ENCODE data around the gene CFAP77. TPM values are rescaled to one million over a fixed set of nuclear protein-coding genes. Genes with fewer than 3 reads are reported as not detected.
A peak's percentile ranks its signal among the peaks of the same experiment; 100 is the strongest.

CFAP77 gene
- total and polyA plus RNA-seq, 2 of the 13 experiments (the other 11 are each of a cell fraction or from before 2014, with no cell fraction given), result not detected

- TF ChIP-seq, protein P1, sequence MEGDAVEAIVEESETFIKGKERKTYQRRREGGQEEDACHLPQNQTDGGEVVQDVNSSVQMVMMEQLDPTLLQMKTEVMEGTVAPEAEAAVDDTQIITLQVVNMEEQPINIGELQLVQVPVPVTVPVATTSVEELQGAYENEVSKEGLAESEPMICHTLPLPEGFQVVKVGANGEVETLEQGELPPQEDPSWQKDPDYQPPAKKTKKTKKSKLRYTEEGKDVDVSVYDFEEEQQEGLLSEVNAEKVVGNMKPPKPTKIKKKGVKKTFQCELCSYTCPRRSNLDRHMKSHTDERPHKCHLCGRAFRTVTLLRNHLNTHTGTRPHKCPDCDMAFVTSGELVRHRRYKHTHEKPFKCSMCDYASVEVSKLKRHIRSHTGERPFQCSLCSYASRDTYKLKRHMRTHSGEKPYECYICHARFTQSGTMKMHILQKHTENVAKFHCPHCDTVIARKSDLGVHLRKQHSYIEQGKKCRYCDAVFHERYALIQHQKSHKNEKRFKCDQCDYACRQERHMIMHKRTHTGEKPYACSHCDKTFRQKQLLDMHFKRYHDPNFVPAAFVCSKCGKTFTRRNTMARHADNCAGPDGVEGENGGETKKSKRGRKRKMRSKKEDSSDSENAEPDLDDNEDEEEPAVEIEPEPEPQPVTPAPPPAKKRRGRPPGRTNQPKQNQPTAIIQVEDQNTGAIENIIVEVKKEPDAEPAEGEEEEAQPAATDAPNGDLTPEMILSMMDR (CRISPR knock-in tag; IDR thresholded peaks at IDR 0.05), result no peak
- TF ChIP-seq NFKBIZ (CRISPR knock-in tag; IDR thresholded peaks at IDR 0.05), result no peak
- TF ChIP-seq ARNTL (CRISPR knock-in tag; IDR thresholded peaks at IDR 0.05), result no peak
- TF ChIP-seq ZNF496 (CRISPR knock-in tag; IDR thresholded peaks at IDR 0.05; ENCODE audit: insufficient replicate concordance), result no peak
- no peak for TF ChIP-seq KLF9 (CRISPR knock-in tag; IDR thresholded peaks at IDR 0.05; ENCODE audit: low read depth)
- no peak for TF ChIP-seq GPN1 (CRISPR knock-in tag; IDR thresholded peaks at IDR 0.05; ENCODE audit: borderline replicate concordance)
- TF ChIP-seq DMAP1 (CRISPR knock-in tag; IDR thresholded peaks at IDR 0.05), result peak; percentile 37; the same call in 1 of the 2 replicates
- TF ChIP-seq SOX13 (IDR thresholded peaks at IDR 0.05), result no peak
- no peak for TF ChIP-seq SOX13 (CRISPR knock-in tag; conservative IDR thresholded peaks at IDR 0.05 in 1 of 2, IDR thresholded peaks at IDR 0.05 in 1 of 2)
- no peak for TF ChIP-seq MAFG (CRISPR knock-in tag; IDR thresholded peaks at IDR 0.05)
- no peak for TF ChIP-seq DR1 (CRISPR knock-in tag; IDR thresholded peaks at IDR 0.05)
- TF ChIP-seq HMG20A (CRISPR knock-in tag; IDR thresholded peaks at IDR 0.05; ENCODE audit: borderline replicate concordance), result no peak
- no peak for TF ChIP-seq MIER2 (CRISPR knock-in tag; IDR thresholded peaks at IDR 0.05)
- TF ChIP-seq ZNF646 (CRISPR knock-in tag; IDR thresholded peaks at IDR 0.05), result no peak
- no peak for TF ChIP-seq EP300 (IDR thresholded peaks at IDR 0.05; ENCODE audit: low read depth in 2 of 2, low read length in 2 of 2)
- TF ChIP-seq EP300 (CRISPR knock-in tag; IDR thresholded peaks at IDR 0.05; ENCODE audit: borderline replicate concordance), result no peak
- TF ChIP-seq, protein P2, sequence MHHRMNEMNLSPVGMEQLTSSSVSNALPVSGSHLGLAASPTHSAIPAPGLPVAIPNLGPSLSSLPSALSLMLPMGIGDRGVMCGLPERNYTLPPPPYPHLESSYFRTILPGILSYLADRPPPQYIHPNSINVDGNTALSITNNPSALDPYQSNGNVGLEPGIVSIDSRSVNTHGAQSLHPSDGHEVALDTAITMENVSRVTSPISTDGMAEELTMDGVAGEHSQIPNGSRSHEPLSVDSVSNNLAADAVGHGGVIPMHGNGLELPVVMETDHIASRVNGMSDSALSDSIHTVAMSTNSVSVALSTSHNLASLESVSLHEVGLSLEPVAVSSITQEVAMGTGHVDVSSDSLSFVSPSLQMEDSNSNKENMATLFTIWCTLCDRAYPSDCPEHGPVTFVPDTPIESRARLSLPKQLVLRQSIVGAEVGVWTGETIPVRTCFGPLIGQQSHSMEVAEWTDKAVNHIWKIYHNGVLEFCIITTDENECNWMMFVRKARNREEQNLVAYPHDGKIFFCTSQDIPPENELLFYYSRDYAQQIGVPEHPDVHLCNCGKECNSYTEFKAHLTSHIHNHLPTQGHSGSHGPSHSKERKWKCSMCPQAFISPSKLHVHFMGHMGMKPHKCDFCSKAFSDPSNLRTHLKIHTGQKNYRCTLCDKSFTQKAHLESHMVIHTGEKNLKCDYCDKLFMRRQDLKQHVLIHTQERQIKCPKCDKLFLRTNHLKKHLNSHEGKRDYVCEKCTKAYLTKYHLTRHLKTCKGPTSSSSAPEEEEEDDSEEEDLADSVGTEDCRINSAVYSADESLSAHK (CRISPR knock-in tag; IDR thresholded peaks at IDR 0.05; ENCODE audit: borderline replicate concordance), result no peak
- no peak for TF ChIP-seq ZSCAN29 (CRISPR knock-in tag; conservative IDR thresholded peaks at IDR 0.05)
- TF ChIP-seq FOXA1 (IDR thresholded peaks at IDR 0.05), result no peak
- TF ChIP-seq FOXA1 (CRISPR knock-in tag; IDR thresholded peaks at IDR 0.05), result no peak
- TF ChIP-seq CBFB (CRISPR knock-in tag; IDR thresholded peaks at IDR 0.05), result 0 out of 2 replicates have a peak, but pooled peaks have one; percentile 60
- peak; percentile 81 for TF ChIP-seq CREB1 (IDR thresholded peaks at IDR 0.05)
- peak; percentile 93 for TF ChIP-seq CREB1 (CRISPR knock-in tag; IDR thresholded peaks at IDR 0.05)
Measured at GRCh38 chr9:132406554-132407122, 3.4 kb upstream of the CFAP77 start, which contains the start of gene TTF1 (continued).
